Tibial nerve (tissue), 4 donors: ENCODE results near the gene PCDHB8.
"Not testable (repeated sequence)": the region's sequence is repeated elsewhere in the genome, so short reads cannot be mapped to it uniquely, and the experiment has no call there.

ENCODE experiments used
- CTCF ChIP-seq, 5 experiments: fragments of 200-600 bp in 3 of 5; fragments of 450-650 bp in 2 of 5; sonication (generic) in 3 of 5; IDR thresholded peaks; one replicate each; pipeline ENCODE4 v1.5.1; 2016 to 2019; ENCODE audit warnings: antibody characterized with exemption in 5 of 5, mild to moderate bottlenecking in 3 of 5, moderate library complexity in 2 of 5
- EP300 ChIP-seq, 2 donors: sonication (generic); formaldehyde crosslinking; IDR thresholded peaks; one replicate each; pipeline ENCODE4 v1.6.1; 2017; ENCODE audit warnings: antibody characterized with exemption in 2 of 2, mild to moderate bottlenecking in 1 of 2
- POLR2A ChIP-seq, 2 donors: fragments of 450-650 bp; IDR thresholded peaks; one replicate each; pipeline ENCODE4 v1.6.1; 2017; ENCODE audit warnings: antibody characterized with exemption in 2 of 2, mild to moderate bottlenecking in 2 of 2, moderate library complexity in 2 of 2

GRCh38 chr5:141157901-141158300 lies 19.7 kb upstream of the PCDHB8 start:
- TF ChIP-seq POLR2A, CTCF, EP300 (IDR thresholded peaks at IDR 0.05): not testable (repeated sequence)
